Peyer's patch (tissue), 4 donors: Measurements from ENCODE around the gene KAZN. TPM values are rescaled to one million over a fixed set of nuclear protein-coding genes. Genes with fewer than 3 reads are reported as not detected.

Experiments used
- DNase-seq, 3 donors: peaks; one replicate each; pipeline ENCODE4 v3.0.0-alpha.2; 2017 to 2019
- H3K27ac ChIP-seq, 4 donors: fragments of 200-600 bp; sonication (generic); one replicate each; pipeline ENCODE4 v1.5.1; 2016 to 2019
- H3K27me3 ChIP-seq, 2 donors: fragments of 200-600 bp; sonication (generic); one replicate each; pipeline ENCODE4 v1.5.1; 2019
- H3K36me3 ChIP-seq, 3 donors: fragments of 200-600 bp; sonication (generic); one replicate each; pipeline ENCODE4 v1.5.1; 2016 to 2019
- H3K4me1 ChIP-seq, 4 donors: fragments of 200-600 bp; sonication (generic); one replicate each; pipeline ENCODE4 v1.5.1; 2016 to 2019
- H3K4me3 ChIP-seq, 4 donors: fragments of 200-600 bp; sonication (generic); 1 replicate in 3 of 4; 2 replicates in 1 of 4; pipeline ENCODE4 v1.5.1; 2016 to 2019; ENCODE audit warnings: mild to moderate bottlenecking in 1 of 4
- H3K9me3 ChIP-seq, 4 donors: fragments of 200-600 bp; sonication (generic); one replicate each; pipeline ENCODE4 v1.5.1; 2016 to 2019; ENCODE audit warnings: mild to moderate bottlenecking in 1 of 4
- CTCF ChIP-seq, 6 experiments: fragments of 450-650 bp in 4 of 6; fragments of 200-600 bp in 2 of 6; sonication (generic) in 1 of 6; IDR thresholded peaks; one replicate each; pipeline ENCODE4 v1.5.1; 2017 to 2019; ENCODE audit warnings: antibody characterized with exemption in 6 of 6, mild to moderate bottlenecking in 3 of 6, moderate library complexity in 1 of 6
- POLR2A ChIP-seq, 2 donors: fragments of 450-650 bp; IDR thresholded peaks; one replicate each; pipeline ENCODE4 v1.5.1; 2017; ENCODE audit warnings: antibody characterized with exemption in 2 of 2, mild to moderate bottlenecking in 2 of 2, moderate library complexity in 2 of 2
- total RNA-seq, 4 donors: library from RNA; depleted of rRNA; stranded (reverse); fragments of >200 nt; gene quantifications; one replicate each; pipeline ENCODE4 v1.1.0, GENCODE V29; 2016

The KAZN gene
- total RNA-seq, 4 donors from 2014 or later = 14.9 to 25.5 (median 21.7) TPM

DNA sequence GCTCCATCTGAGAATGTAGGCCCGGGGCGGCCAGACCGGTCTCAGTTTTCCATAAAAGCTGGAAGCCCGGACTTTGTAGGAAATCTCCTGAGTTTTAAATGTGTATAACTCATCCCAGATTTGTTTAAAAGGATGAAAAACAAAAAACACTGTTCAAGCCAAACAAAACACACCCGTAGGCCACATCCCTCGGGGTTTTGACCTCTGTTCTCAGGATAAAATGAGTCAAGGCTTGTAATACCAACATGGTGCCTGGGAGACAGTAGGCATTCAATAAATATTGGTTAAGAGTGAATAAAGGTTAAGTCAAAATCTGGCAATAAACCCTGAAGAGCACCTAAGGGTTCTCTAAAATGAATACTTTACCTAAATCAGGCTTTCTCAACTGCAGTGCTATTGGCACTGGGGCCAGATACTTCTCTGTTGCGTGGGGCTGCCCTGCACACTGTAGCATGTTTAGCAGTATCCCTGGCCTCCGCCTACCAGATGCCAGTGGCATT, 55.0 kb downstream of the KAZN start:
- no peak for DNase-seq
- no peak for TF ChIP-seq CTCF (IDR thresholded peaks at IDR 0.05)
- no peak for TF ChIP-seq POLR2A (IDR thresholded peaks at IDR 0.05)
- no peaks in the 10 kb centered on the region for H3K9me3 ChIP-seq
- no peak overlapping the region for H3K27ac ChIP-seq
- no peak overlapping the region for H3K4me3 ChIP-seq
- no peaks in the 10 kb centered on the region for H3K36me3 ChIP-seq
- no peaks in the 10 kb centered on the region for H3K27me3 ChIP-seq
- no peaks in the 10 kb centered on the region for H3K4me1 ChIP-seq

DNA sequence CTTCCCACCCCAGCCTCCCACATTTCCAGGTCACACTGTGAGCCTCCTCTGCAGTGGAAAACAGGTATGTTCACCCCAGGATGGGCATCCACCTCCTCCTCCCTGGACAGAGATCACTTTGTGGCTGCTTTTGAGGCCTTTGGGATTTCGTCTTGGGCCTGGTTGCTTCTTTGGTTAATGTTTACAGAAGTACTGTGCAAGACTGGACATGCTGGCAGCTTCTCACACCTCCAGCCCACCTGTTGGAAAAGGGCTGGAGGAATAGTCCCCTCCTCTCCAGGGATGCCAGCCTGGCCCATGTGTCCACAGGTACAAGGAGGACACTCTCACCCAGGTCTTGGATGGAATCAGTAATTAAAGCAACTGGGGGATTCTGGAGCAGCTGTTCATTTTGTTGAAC, 56.1 kb downstream of the KAZN start:
- Histone ChIP-seq H3K4me1 (no peaks in the 10 kb centered on the region), H3K9me3 (no peaks in the 10 kb centered on the region), H3K36me3 (no peaks in the 10 kb centered on the region), H3K27me3 (no peaks in the 10 kb centered on the region), H3K27ac (no peak overlapping the region), H3K4me3 (no peak overlapping the region)
- no peak for TF ChIP-seq POLR2A (IDR thresholded peaks at IDR 0.05)
- TF ChIP-seq CTCF (IDR thresholded peaks at IDR 0.05) = no peak
- DNase-seq = no peak

DNA sequence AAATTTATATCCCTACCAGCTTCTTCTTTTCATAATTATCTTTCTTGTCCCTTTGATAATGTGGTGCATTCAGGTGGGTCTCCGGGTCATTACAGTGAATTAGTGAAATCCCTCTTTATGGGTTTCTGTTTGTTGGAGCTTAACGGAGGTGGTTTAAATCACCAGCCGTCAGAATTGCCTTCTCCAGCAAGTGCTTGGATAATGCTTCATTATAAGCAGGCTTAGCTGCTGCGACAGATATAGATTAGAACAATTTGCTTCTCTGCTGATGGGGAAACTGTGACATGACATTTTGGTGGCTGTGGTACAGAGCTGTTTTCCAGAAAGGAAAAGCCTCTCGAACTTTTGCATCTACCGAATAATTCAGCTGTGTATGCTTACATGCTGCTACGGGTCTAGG, 56.9 kb downstream of the KAZN start:
- Histone ChIP-seq H3K36me3 (no peaks in the 10 kb centered on the region), H3K4me1 (no peaks in the 10 kb centered on the region), H3K4me3 (no peak overlapping the region), H3K9me3 (no peaks in the 10 kb centered on the region), H3K27me3 (no peaks in the 10 kb centered on the region), H3K27ac (no peak overlapping the region)
- no peak for DNase-seq
- TF ChIP-seq POLR2A (IDR thresholded peaks at IDR 0.05) (no peak), CTCF (IDR thresholded peaks at IDR 0.05) (no peak)

GRCh38 chr1:14656384-14656937, 58.0 kb downstream of the KAZN start:
- H3K27me3 ChIP-seq = no peaks in the 10 kb centered on the region
- H3K27ac ChIP-seq = no peak overlapping the region
- H3K4me3 ChIP-seq = no peak overlapping the region
- no peaks in the 10 kb centered on the region for H3K36me3 ChIP-seq
- no peak for DNase-seq
- H3K9me3 ChIP-seq = no peaks in the 10 kb centered on the region
- TF ChIP-seq POLR2A (IDR thresholded peaks at IDR 0.05) (no peak), CTCF (IDR thresholded peaks at IDR 0.05) (no peak)
- no peaks in the 10 kb centered on the region for H3K4me1 ChIP-seq

GRCh38 chr1:14658642-14659041, 60.2 kb downstream of the KAZN start:
- Histone ChIP-seq H3K4me3 (no peak overlapping the region), H3K9me3 (no peaks in the 10 kb centered on the region), H3K27ac (no peak overlapping the region), H3K4me1 (no peaks in the 10 kb centered on the region), H3K27me3 (no peaks in the 10 kb centered on the region), H3K36me3 (no peaks in the 10 kb centered on the region)
- TF ChIP-seq CTCF (IDR thresholded peaks at IDR 0.05) (no peak), POLR2A (IDR thresholded peaks at IDR 0.05) (no peak)
- DNase-seq = no peak

DNA sequence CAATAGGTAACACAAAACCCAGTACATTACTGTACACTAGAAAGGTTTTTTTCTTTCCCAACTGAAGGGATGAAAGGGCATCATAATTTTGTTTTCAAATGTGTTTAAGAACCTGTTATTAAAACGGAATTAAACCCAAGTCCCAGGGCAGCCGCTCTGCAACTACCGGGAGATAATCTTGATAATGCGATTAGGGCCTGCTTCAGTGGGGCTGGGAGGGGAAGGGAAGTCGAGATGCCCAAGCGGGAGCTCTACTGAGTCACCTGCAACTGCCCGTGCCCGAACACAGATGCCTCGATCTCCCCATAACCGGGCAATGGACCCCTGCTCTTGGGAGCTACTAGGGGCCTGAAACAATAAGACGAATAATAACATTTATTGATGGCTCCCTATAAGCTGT, 61.4 kb downstream of the KAZN start:
- TF ChIP-seq CTCF (IDR thresholded peaks at IDR 0.05) (no peak), POLR2A (IDR thresholded peaks at IDR 0.05) (no peak)
- H3K36me3 ChIP-seq = no peaks in the 10 kb centered on the region
- H3K4me1 ChIP-seq = no peaks in the 10 kb centered on the region
- no peaks in the 10 kb centered on the region for H3K27me3 ChIP-seq
- no peaks in the 10 kb centered on the region for H3K9me3 ChIP-seq
- no peak overlapping the region for H3K4me3 ChIP-seq
- no peak overlapping the region for H3K27ac ChIP-seq
- DNase-seq = no peak
